Liver (tissue), 9 donors: ENCODE measurements around the gene KRTAP10-5. TPM values are rescaled to one million over a fixed set of nuclear protein-coding genes. Genes with fewer than 3 reads are reported as not detected.

Source experiments
- DNase-seq: peaks from one replicate; pipeline ENCODE4 v3.0.0-alpha.2; 2017; ENCODE audit warnings: low spot score
- H3K27ac ChIP-seq, 2 donors: one replicate each; pipeline ENCODE4 v1.7.0; 2013; ENCODE audit warnings: inconsistent platforms in 2 of 2, low read length in 2 of 2, control low read depth in 1 of 2, low read depth in 1 of 2, mild to moderate bottlenecking in 1 of 2
- H3K27me3 ChIP-seq, 4 donors: one replicate each; pipeline versions ENCODE4 v1.6.1 to v1.7.0; 2013; ENCODE audit warnings: low read length in 3 of 4, inconsistent platforms in 1 of 4, mild to moderate bottlenecking in 1 of 4, moderate library complexity in 1 of 4; ENCODE audit not compliant: control insufficient read depth in 4 of 4, insufficient read depth in 4 of 4
- H3K36me3 ChIP-seq, 4 donors: one replicate each; pipeline versions ENCODE4 v1.6.1 to v1.7.0; 2013; ENCODE audit warnings: low read length in 3 of 4, mild to moderate bottlenecking in 3 of 4, low read depth in 1 of 4, moderate library complexity in 1 of 4; ENCODE audit not compliant: control insufficient read depth in 4 of 4, insufficient read depth in 3 of 4
- H3K4me1 ChIP-seq, 4 donors: one replicate each; pipeline versions ENCODE4 v1.6.1 to v1.7.0; 2013; ENCODE audit warnings: low read length in 3 of 4, mild to moderate bottlenecking in 3 of 4, moderate library complexity in 1 of 4; ENCODE audit not compliant: control insufficient read depth in 4 of 4, insufficient read depth in 4 of 4
- H3K4me3 ChIP-seq, 3 donors: one replicate each; pipeline versions ENCODE4 v1.6.1 to v1.7.0; 2013; ENCODE audit warnings: low read length in 3 of 3, control low read depth in 1 of 3, low read depth in 1 of 3, mild to moderate bottlenecking in 1 of 3
- H3K9ac ChIP-seq, 2 donors: one replicate each; pipeline ENCODE4 v1.7.0; 2013; ENCODE audit warnings: low read length in 2 of 2, mild to moderate bottlenecking in 2 of 2, moderate library complexity in 2 of 2, control low read depth in 1 of 2, low read depth in 1 of 2
- H3K9me3 ChIP-seq, 4 donors: one replicate each; pipeline versions ENCODE4 v1.6.1 to v1.7.0; 2013; ENCODE audit warnings: low read length in 3 of 4; ENCODE audit not compliant: control insufficient read depth in 4 of 4
- ATF3 ChIP-seq: IDR thresholded peaks from 2 replicates; pipeline ENCODE4 v1.6.1; 2016; ENCODE audit warnings: antibody characterized with exemption
- CTCF ChIP-seq: fragments of 150-350 bp; IDR thresholded peaks from 2 replicates; pipeline ENCODE4 v1.5.1; 2017; ENCODE audit warnings: improper control_type of control experiment, low read depth, low read length; ENCODE audit not compliant: missing input control
- EGR1 ChIP-seq, 2 donors: IDR thresholded peaks; 2 replicates each; pipeline ENCODE4 v1.6.1; 2016 to 2018; ENCODE audit warnings: antibody characterized with exemption in 2 of 2, low read depth in 2 of 2
- FOXA1 ChIP-seq: IDR thresholded peaks from 2 replicates; pipeline ENCODE4 v1.6.1; 2016; ENCODE audit warnings: antibody characterized with exemption
- FOXA2 ChIP-seq: IDR thresholded peaks from 2 replicates; pipeline ENCODE4 v1.6.1; 2016; ENCODE audit warnings: antibody characterized with exemption
- GABPA ChIP-seq, 2 donors: IDR thresholded peaks in 1 of 2; conservative IDR thresholded peaks in 1 of 2; 2 replicates each; pipeline ENCODE4 v1.6.1; 2016; ENCODE audit warnings: antibody characterized with exemption in 2 of 2, mild to moderate bottlenecking in 1 of 2, moderate library complexity in 1 of 2
- HNF4A ChIP-seq, 2 donors: conservative IDR thresholded peaks; 2 replicates each; pipeline ENCODE4 v1.6.1; 2016; ENCODE audit warnings: antibody characterized with exemption in 2 of 2, mild to moderate bottlenecking in 2 of 2
- HNF4G ChIP-seq: IDR thresholded peaks from 2 replicates; pipeline ENCODE4 v1.6.1; 2016; ENCODE audit warnings: antibody characterized with exemption
- JUND ChIP-seq, 2 donors: IDR thresholded peaks; 2 replicates each; pipeline ENCODE4 v1.6.1; 2016; ENCODE audit warnings: antibody characterized with exemption in 2 of 2
- MAX ChIP-seq: IDR thresholded peaks from 2 replicates; pipeline ENCODE4 v1.6.1; 2016; ENCODE audit warnings: antibody characterized with exemption
- NR2F2 ChIP-seq: IDR thresholded peaks from 2 replicates; pipeline ENCODE4 v1.6.1; 2016; ENCODE audit warnings: antibody characterized with exemption
- REST ChIP-seq: IDR thresholded peaks from 2 replicates; pipeline ENCODE4 v1.6.1; 2016; ENCODE audit warnings: antibody characterized with exemption, mild to moderate bottlenecking
- RXRA ChIP-seq, 2 donors: IDR thresholded peaks; 2 replicates each; pipeline ENCODE4 v1.6.1; 2017 to 2018; ENCODE audit warnings: antibody characterized with exemption in 2 of 2, mild to moderate bottlenecking in 1 of 2
- SP1 ChIP-seq: IDR thresholded peaks from 2 replicates; pipeline ENCODE4 v1.6.1; 2018; ENCODE audit warnings: antibody characterized with exemption, mild to moderate bottlenecking
- TAF1 ChIP-seq: conservative IDR thresholded peaks from 2 replicates; pipeline ENCODE4 v1.6.1; 2016; ENCODE audit warnings: antibody characterized with exemption, mild to moderate bottlenecking
- YY1 ChIP-seq: IDR thresholded peaks from 2 replicates; pipeline ENCODE4 v1.6.1; 2016; ENCODE audit warnings: antibody characterized with exemption, mild to moderate bottlenecking
- ZBTB33 ChIP-seq: IDR thresholded peaks from 2 replicates; pipeline ENCODE4 v1.6.1; 2016; ENCODE audit warnings: antibody characterized with exemption
- WGBS: extraction: QIAGEN DNeasy Blood & Tissue Kit; methylation state at CpG from one replicate; pipeline ENCODE4 v1.1.7; 2013; 5-methylcytosine and 5-hydroxymethylcytosine counted together
- polyA plus RNA-seq, 2 donors: library from polyadenylated mRNA; stranded (reverse) in 1 of 2; unstranded in 1 of 2; fragments of 200-250 nt in 1 of 2; fragments of >200 nt in 1 of 2; fragmentation: Nextera tagmentation in 1 of 2; extraction: Ambion mirVana in 1 of 2; gene quantifications; one replicate each; pipeline versions ENCODE4 v1.2.1 to v1.2.3, GENCODE V29; 2013 to 2015
- total RNA-seq, 2 donors: library from RNA; depleted of rRNA; stranded (reverse); fragments of >200 nt; gene quantifications; one replicate each; pipeline ENCODE4 v1.2.3, GENCODE V29; 2014
- donor health status: healthy.
- donor health status: healthy.
- donor health status: healthy.
- donor health status: healthy.
- donor health status: healthy.

Gene KRTAP10-5
- total and polyA plus RNA-seq, 4 donors, result not detected

- Histone ChIP-seq H3K9ac (no peak overlapping the region), H3K4me3 (no peak overlapping the region), H3K27me3 (no peaks in the 10 kb centered on the region), H3K36me3 (no peaks in the 10 kb centered on the region), H3K4me1 (peaks cover 1 to 27% (median 16%) of the 10 kb centered on the region in 4 donors), H3K27ac (no peak overlapping the region), H3K9me3 (no peaks in the 10 kb centered on the region)
- TF ChIP-seq SP1, result no peak
- TF ChIP-seq NR2F2, result no peak
- no peak for TF ChIP-seq EGR1 (IDR thresholded peaks at IDR 0.05; ENCODE audit: low read depth in 2 of 2)
- TF ChIP-seq JUND (IDR thresholded peaks at IDR 0.05), result no peak
- no peak for TF ChIP-seq REST
- TF ChIP-seq FOXA1, result no peak
- no peak for TF ChIP-seq TAF1
- no peak for TF ChIP-seq HNF4A (conservative IDR thresholded peaks at IDR 0.05)
- no peak for TF ChIP-seq MAX
- TF ChIP-seq ZBTB33, result no peak
- TF ChIP-seq FOXA2, result no peak
- TF ChIP-seq ATF3, result no peak
- no peak for TF ChIP-seq CTCF
- no peak for TF ChIP-seq GABPA (IDR thresholded peaks at IDR 0.05 in 1 of 2, conservative IDR thresholded peaks at IDR 0.05 in 1 of 2)
- TF ChIP-seq HNF4G, result no peak
- no peak for TF ChIP-seq RXRA (IDR thresholded peaks at IDR 0.05)
- TF ChIP-seq YY1, result no peak
- DNase-seq, result peak; percentile 12
- 88% methylated on average over 9 of the region's 9 CpGs for WGBS
These were observed 15.8 kb upstream of the KRTAP10-5 start for GRCh38 chr21:44596068-44596725.
